Left ventricle myocardium inferior (tissue), 1 donor: Measurements from ENCODE around the gene EIF4E2. TPM values are rescaled to one million over a fixed set of nuclear protein-coding genes. Genes with fewer than 3 reads are reported as not detected.

Experiments
- DNase-seq: peaks from one replicate; pipeline ENCODE4 v3.0.0-alpha.2; 2020
- H3K27ac ChIP-seq: fragments of 200-600 bp; replicated peaks from 2 replicates; pipeline ENCODE4 v1.8.0; 2021
- H3K27me3 ChIP-seq: fragments of 200-600 bp; 2 replicates; pipeline ENCODE4 v1.8.0; 2021; ENCODE audit warnings: low read depth
- H3K36me3 ChIP-seq: fragments of 200-600 bp; 2 replicates; pipeline ENCODE4 v1.8.0; 2021
- H3K4me1 ChIP-seq: fragments of 200-600 bp; 2 replicates; pipeline ENCODE4 v1.8.0; 2021
- H3K4me3 ChIP-seq: fragments of 200-600 bp; 2 replicates; pipeline ENCODE4 v1.8.0; 2021; ENCODE audit warnings: mild to moderate bottlenecking, moderate library complexity
- H3K9me3 ChIP-seq: fragments of 200-600 bp; replicated peaks from 2 replicates; pipeline ENCODE4 v1.8.0; 2021
- intact Hi-C: fragments of 100-400 bp; cut with micrococcal nuclease; formaldehyde crosslinking; loops from one replicate; pipeline ENCODE4 v1.11.0; 2022
- total RNA-seq: library from RNA; stranded (reverse); fragmentation: NEBNext Ultra II Directional; extraction: Animal tissue kit (Norgen Biotek cat#: 25700); gene quantifications from one replicate; pipeline ENCODE4 v1.2.1, GENCODE V29; 2021
- TF ChIP-seq, protein P1 (sequence below): fragments of 200-600 bp; IDR thresholded peaks from 2 replicates; pipeline ENCODE4 v1.8.0; 2021; ENCODE audit warnings: antibody characterized with exemption, mild to moderate bottlenecking, borderline replicate concordance
- donor health status: DM: no; HTN: yes; CAD: no; lungs with severe emphysema.

EIF4E2 gene
- total RNA-seq, 1 donor from 2014 or later, result 44.2 TPM

DNA sequence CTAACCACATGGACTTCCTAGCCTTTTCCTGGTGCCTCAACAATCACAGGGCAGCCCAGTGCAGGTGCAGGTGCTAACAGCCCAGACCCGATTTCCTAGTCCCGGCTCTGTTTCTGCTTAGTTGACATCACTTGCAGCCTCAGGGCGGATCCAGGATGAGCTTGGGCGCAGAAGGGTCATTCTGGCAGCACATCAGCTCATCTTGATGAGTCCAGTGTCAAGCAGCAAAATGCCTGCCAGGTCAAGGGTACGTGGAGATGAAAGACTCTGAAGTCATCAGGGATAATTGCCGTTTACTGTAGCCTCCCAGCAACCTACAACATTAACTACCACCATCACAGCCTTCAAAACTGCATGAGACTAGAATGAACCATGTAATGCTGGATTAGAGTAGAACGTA, 43.5 kb downstream of the EIF4E2 start:
- no peaks in the 10 kb centered on the region for H3K27me3 ChIP-seq
- peaks cover 8% of the 10 kb centered on the region for H3K9me3 ChIP-seq
- no peak overlapping the region for H3K4me3 ChIP-seq
- H3K4me1 ChIP-seq, result peaks cover 17% of the 10 kb centered on the region
- no peaks in the 10 kb centered on the region for H3K36me3 ChIP-seq
- TF ChIP-seq, protein P1, sequence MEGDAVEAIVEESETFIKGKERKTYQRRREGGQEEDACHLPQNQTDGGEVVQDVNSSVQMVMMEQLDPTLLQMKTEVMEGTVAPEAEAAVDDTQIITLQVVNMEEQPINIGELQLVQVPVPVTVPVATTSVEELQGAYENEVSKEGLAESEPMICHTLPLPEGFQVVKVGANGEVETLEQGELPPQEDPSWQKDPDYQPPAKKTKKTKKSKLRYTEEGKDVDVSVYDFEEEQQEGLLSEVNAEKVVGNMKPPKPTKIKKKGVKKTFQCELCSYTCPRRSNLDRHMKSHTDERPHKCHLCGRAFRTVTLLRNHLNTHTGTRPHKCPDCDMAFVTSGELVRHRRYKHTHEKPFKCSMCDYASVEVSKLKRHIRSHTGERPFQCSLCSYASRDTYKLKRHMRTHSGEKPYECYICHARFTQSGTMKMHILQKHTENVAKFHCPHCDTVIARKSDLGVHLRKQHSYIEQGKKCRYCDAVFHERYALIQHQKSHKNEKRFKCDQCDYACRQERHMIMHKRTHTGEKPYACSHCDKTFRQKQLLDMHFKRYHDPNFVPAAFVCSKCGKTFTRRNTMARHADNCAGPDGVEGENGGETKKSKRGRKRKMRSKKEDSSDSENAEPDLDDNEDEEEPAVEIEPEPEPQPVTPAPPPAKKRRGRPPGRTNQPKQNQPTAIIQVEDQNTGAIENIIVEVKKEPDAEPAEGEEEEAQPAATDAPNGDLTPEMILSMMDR, result no peak
- H3K27ac ChIP-seq, result no peak overlapping the region
- no peak for DNase-seq
- intact Hi-C loops, result no loop called here

DNA sequence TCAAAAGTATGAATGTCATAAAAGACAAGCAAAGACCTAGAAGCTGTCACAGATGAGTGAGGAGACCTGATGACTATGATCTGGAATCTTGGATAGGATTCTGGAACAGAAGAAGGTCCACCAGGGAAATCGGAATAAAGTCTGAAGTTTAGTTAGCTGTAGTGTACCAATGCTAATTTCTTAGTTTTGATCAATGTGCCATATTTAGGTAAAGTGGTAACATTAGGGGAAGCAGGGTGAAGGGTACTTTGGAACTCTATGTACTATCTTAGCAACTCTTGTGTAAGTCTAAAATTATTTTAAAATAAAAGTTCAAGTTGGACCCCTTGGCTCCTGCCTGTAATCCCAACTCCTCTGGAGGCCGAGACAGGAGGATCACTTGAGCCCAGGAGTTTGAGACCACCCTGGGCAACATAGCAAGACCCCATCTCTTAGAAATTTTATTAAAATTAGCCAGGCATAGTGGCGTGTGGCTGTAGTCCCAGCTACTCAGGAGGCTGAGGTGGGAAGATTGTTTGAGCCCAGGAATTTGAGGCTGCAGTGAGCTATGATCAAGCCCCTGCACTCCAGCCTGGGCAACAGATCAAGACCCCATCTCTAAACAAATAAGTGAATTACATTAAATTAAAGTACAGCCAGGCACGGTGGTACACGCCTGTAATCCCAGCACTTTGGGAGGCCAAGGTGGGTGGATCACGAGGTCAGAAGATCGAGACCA, 47.0 kb downstream of the EIF4E2 start:
- no peaks in the 10 kb centered on the region for H3K36me3 ChIP-seq
- H3K4me3 ChIP-seq, result no peak overlapping the region
- TF ChIP-seq, protein P1, result no peak
- no peak for DNase-seq
- peaks cover 8% of the 10 kb centered on the region for H3K9me3 ChIP-seq
- no peaks in the 10 kb centered on the region for H3K27me3 ChIP-seq
- H3K4me1 ChIP-seq, result peaks cover 10% of the 10 kb centered on the region
- H3K27ac ChIP-seq, result no peak overlapping the region
- intact Hi-C loops, result no loop called here

DNA sequence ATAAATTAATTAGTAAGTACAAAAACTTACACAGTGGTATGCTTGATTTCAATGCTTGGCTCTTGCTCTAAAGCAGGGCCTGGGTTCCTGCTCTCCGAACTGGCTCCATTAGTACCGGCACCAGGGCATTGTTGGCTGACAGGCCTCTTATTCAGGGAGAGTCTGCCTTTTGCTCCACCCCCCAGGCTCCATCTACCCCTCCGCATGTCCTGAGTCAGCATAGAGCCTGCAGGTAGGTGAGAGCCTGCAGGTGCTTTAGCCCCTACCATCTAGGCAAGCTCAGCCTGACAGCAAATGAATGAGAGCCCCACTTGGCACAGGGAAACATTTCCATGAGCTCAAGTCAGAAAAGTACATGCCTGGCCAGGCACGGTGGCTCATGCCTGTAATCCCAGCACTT, 47.8 kb downstream of the EIF4E2 start:
- Histone ChIP-seq H3K9me3 (peaks cover 8% of the 10 kb centered on the region), H3K4me1 (peaks cover 3% of the 10 kb centered on the region), H3K27ac (no peak overlapping the region), H3K36me3 (no peaks in the 10 kb centered on the region), H3K27me3 (no peaks in the 10 kb centered on the region), H3K4me3 (no peak overlapping the region)
- TF ChIP-seq, protein P1, result no peak
- intact Hi-C loops, result no loop called here
- DNase-seq, result no peak

DNA sequence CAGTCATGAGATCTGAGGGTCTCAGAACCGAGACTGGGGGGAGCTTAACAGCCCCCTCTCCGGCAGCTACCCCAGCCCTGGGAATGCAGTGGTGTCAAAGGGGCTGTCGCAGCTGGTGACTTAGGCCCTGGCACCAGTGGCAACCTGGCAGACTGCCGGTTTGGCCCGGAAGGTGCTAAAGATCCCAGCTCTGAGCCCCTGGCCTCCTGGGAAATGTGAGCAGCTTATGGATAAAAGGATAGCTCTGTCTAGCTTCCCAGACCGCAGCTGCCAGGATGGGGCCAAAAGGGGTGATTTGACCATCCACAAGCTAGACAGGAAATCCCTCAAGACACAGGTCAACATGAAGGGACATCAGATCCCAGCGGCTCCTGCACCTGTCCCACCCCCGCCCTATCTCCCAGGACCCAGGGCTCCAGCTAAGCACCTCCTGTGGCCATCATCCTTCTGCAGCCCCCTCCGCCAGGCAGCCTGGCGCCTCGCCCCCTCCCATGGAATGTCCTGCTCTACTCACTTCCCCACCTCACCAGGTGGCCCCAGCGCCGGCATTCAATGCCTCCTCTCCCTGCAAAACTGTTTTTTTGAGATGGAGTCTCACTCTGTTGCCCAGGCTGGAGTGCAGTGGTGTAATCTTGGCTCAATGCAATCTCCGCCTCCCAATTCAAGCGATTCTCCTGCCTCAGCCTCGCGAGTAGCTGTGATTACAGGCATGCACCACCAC, 49.7 kb downstream of the EIF4E2 start:
- DNase-seq, result no peak
- TF ChIP-seq, protein P1, result no peak
- Histone ChIP-seq H3K4me1 (no peaks in the 10 kb centered on the region), H3K4me3 (no peak overlapping the region), H3K27ac (no peak overlapping the region), H3K27me3 (no peaks in the 10 kb centered on the region), H3K36me3 (no peaks in the 10 kb centered on the region), H3K9me3 (peaks cover 8% of the 10 kb centered on the region)
- intact Hi-C loops, result no loop called here

DNA sequence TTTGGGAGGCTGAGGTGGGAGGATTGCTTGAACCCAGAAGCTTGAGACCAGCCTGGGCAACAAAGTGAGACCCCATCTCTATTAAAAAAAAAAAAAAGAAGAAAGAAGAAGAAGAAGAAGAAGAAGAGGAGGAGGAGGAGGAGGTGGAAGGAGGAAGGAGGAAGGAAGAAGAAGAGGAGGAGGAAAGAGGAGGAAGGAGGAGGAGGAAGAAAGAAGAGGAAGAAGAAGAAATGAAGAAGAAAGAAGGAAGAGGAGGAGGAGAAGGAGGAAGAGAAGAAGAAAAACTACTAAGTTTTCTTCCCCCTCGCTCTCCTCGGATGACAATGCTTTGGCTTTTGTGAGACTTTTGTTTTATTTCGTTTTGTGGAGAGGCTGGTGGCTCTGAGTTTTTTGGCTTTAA, 52.8 kb downstream of the EIF4E2 start:
- Histone ChIP-seq H3K36me3 (no peaks in the 10 kb centered on the region), H3K27me3 (no peaks in the 10 kb centered on the region), H3K9me3 (no peaks in the 10 kb centered on the region), H3K4me1 (peaks cover 4% of the 10 kb centered on the region), H3K4me3 (no peak overlapping the region), H3K27ac (no peak overlapping the region)
- intact Hi-C loops, result no loop called here
- TF ChIP-seq, protein P1, result no peak
- no peak for DNase-seq
